HL-60 (cell line): ENCODE results near the gene MEOX1.

Experiments
- GABPA ChIP-seq: IDR thresholded peaks from 2 replicates; pipeline ENCODE4 v1.6.1; 2012; ENCODE audit warnings: low read depth
- POLR2AphosphoS5 ChIP-seq: IDR thresholded peaks from 2 replicates; pipeline ENCODE4 v1.6.1; 2012; ENCODE audit warnings: low read depth
- SPI1 ChIP-seq: IDR thresholded peaks from 2 replicates; pipeline ENCODE4 v1.6.1; 2012; ENCODE audit warnings: low read depth, mild to moderate bottlenecking, borderline replicate concordance
- TF ChIP-seq, protein P1 (sequence below): IDR thresholded peaks from one replicate; pipeline ENCODE4 v1.5.1; 2011; ENCODE audit warnings: low read length, control low read depth, inconsistent platforms; ENCODE audit not compliant: insufficient read depth
- TF ChIP-seq, protein P2 (sequence below): IDR thresholded peaks from 2 replicates; pipeline ENCODE4 v1.6.1; 2012; ENCODE audit warnings: low read depth; ENCODE audit not compliant: insufficient replicate concordance

DNA sequence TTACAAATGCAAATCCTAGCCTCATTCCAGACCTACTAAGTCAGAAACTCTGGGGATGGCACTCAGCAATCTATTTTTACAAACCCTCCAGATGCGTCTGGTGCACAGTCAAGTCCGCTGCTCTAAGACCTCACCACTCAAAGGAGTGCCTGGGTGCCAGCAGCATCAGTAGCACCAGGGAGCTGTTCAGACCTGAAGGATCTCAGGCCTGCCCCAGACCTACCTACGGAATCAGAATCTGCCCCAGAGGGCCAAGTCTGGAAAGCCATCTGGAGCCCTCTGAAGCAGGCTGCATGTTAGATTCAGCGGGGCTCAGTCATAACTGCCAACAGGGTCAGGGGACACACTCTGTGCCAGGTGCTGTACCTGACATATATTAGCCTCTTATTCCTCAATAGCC, 17.6 kb downstream of the MEOX1 start:
- TF ChIP-seq, protein P1, sequence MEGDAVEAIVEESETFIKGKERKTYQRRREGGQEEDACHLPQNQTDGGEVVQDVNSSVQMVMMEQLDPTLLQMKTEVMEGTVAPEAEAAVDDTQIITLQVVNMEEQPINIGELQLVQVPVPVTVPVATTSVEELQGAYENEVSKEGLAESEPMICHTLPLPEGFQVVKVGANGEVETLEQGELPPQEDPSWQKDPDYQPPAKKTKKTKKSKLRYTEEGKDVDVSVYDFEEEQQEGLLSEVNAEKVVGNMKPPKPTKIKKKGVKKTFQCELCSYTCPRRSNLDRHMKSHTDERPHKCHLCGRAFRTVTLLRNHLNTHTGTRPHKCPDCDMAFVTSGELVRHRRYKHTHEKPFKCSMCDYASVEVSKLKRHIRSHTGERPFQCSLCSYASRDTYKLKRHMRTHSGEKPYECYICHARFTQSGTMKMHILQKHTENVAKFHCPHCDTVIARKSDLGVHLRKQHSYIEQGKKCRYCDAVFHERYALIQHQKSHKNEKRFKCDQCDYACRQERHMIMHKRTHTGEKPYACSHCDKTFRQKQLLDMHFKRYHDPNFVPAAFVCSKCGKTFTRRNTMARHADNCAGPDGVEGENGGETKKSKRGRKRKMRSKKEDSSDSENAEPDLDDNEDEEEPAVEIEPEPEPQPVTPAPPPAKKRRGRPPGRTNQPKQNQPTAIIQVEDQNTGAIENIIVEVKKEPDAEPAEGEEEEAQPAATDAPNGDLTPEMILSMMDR = no peak
- TF ChIP-seq, protein P2, sequence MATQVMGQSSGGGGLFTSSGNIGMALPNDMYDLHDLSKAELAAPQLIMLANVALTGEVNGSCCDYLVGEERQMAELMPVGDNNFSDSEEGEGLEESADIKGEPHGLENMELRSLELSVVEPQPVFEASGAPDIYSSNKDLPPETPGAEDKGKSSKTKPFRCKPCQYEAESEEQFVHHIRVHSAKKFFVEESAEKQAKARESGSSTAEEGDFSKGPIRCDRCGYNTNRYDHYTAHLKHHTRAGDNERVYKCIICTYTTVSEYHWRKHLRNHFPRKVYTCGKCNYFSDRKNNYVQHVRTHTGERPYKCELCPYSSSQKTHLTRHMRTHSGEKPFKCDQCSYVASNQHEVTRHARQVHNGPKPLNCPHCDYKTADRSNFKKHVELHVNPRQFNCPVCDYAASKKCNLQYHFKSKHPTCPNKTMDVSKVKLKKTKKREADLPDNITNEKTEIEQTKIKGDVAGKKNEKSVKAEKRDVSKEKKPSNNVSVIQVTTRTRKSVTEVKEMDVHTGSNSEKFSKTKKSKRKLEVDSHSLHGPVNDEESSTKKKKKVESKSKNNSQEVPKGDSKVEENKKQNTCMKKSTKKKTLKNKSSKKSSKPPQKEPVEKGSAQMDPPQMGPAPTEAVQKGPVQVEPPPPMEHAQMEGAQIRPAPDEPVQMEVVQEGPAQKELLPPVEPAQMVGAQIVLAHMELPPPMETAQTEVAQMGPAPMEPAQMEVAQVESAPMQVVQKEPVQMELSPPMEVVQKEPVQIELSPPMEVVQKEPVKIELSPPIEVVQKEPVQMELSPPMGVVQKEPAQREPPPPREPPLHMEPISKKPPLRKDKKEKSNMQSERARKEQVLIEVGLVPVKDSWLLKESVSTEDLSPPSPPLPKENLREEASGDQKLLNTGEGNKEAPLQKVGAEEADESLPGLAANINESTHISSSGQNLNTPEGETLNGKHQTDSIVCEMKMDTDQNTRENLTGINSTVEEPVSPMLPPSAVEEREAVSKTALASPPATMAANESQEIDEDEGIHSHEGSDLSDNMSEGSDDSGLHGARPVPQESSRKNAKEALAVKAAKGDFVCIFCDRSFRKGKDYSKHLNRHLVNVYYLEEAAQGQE = no peak
- TF ChIP-seq POLR2AphosphoS5 = no peak
- TF ChIP-seq GABPA = no peak
- no peak for TF ChIP-seq SPI1
